ENCODE results near the gene PLEK. TPM values are rescaled to one million over a fixed set of nuclear protein-coding genes. Genes with fewer than 3 reads are reported as not detected.

The PLEK gene
- total and polyA plus RNA-seq, 9 of the 15 experiments (the other 6 are each of a cell fraction or from before 2014, with no cell fraction given): 0.14 to 1.2 (median 0.36) TPM

- FAIRE-seq: no peak
- in situ Hi-C loops (cut with MboI): no loop called here
- WGBS (ENCODE audit: insufficient coverage, low coverage, missing lambda C conversion rate): 27% methylated on average over 1 of the region's 1 CpG
Observed at GRCh38 chr2:68336192-68336591, 28.9 kb upstream of the PLEK start.

GRCh38 chr2:68340226-68341061, 24.6 kb upstream of the PLEK start:
- intact Hi-C loops (cut with micrococcal nuclease) (no loop called here), in situ Hi-C loops (cut with MboI) (no loop called here)
- WGBS (ENCODE audit: insufficient coverage, low coverage, missing lambda C conversion rate): 27% methylated on average over 5 of the region's 5 CpGs
- TF ChIP-seq ZBTB8A (IDR thresholded peaks at IDR 0.05; ENCODE audit: partially characterized antibody) (no peak), RFX1 (IDR thresholded peaks at IDR 0.05) (peak; percentile 50)
- H3K9me3 ChIP-seq (replicated peaks; ENCODE audit: control insufficient read depth, insufficient read depth, low read depth, low read length): no peaks in the 10 kb centered on the region
- H3K9me1 ChIP-seq (ENCODE audit: control insufficient read depth, insufficient read depth, low read length): no peaks in the 10 kb centered on the region
- POLR2A ChIA-PET: interaction anchor here (0.6 kb wide), 1 partner anchor 1814 kb away, joined by 3 read pairs; no protein-coding TSS in a partner anchor
- H3K4me1 ChIP-seq (replicated peaks in 1 of 2; ENCODE audit: control insufficient read depth in 2 of 2, insufficient read depth in 2 of 2, low read length in 2 of 2): no peaks in the 10 kb centered on the region; a peak in 2 of 5 replicates
- CTCF ChIA-PET (ENCODE audit: low intra/inter-chr PET ratio): no interaction called here
- H3K9ac ChIP-seq (ENCODE audit: insufficient read depth in 1 of 2, low read depth in 2 of 2, low read length in 2 of 2): no peak overlapping the region
- no peaks in the 10 kb centered on the region for H3K36me3 ChIP-seq (ENCODE audit: control insufficient read depth, insufficient read depth, low read length)
- ATAC-seq: no peak
- H3K27ac ChIP-seq (ENCODE audit: extremely low read depth, low read depth, low read length): no peak overlapping the region
- no TSS peak for BruUV-seq (replicated peaks)
- DNase-seq (ENCODE audit: extremely low read depth in 1 of 4, low spot score in 3 of 4): no peak
- no peaks in the 10 kb centered on the region for H3K27me3 ChIP-seq (ENCODE audit: control insufficient read depth in 2 of 2, insufficient read depth in 2 of 2, low read length in 2 of 2)
- H3K4me3 ChIP-seq: no peak overlapping the region
- H4K20me1 ChIP-seq (replicated peaks; ENCODE audit: control insufficient read depth, insufficient read depth, low read length): no peaks in the 10 kb centered on the region
- no peaks in the 10 kb centered on the region for H3K79me2 ChIP-seq (ENCODE audit: control insufficient read depth, insufficient read depth, low read length)
- FAIRE-seq: no peak
- H2AFZ ChIP-seq (ENCODE audit: low read depth, low read length): no peak overlapping the region
- H3K4me2 ChIP-seq (ENCODE audit: insufficient read depth, low read length): no peak overlapping the region

More at GRCh38 chr2:68336192-68336591, 28.9 kb upstream of the PLEK start:
- no peak overlapping the region for H3K4me3 ChIP-seq
- H3K9me3 ChIP-seq (replicated peaks; ENCODE audit: control insufficient read depth, insufficient read depth, low read depth, low read length): no peaks in the 10 kb centered on the region
- no peaks in the 10 kb centered on the region for H3K9me1 ChIP-seq (ENCODE audit: control insufficient read depth, insufficient read depth, low read length)
- TF ChIP-seq FOSL1 (tag; conservative IDR thresholded peaks at IDR 0.05) (peak; percentile 65), ZNF561 (CRISPR knock-in tag; conservative IDR thresholded peaks at IDR 0.05) (no peak), ZNF347 (CRISPR knock-in tag; IDR thresholded peaks at IDR 0.05; ENCODE audit: low read depth) (no peak), TEAD4 (IDR thresholded peaks at IDR 0.05; ENCODE audit: low read length) (peak; percentile 18; the same call in 1 of the 2 replicates), TEAD4 (CRISPR knock-in tag; IDR thresholded peaks at IDR 0.05; ENCODE audit: borderline replicate concordance) (no peak), MEIS2 (IDR thresholded peaks at IDR 0.05; ENCODE audit: partially characterized antibody) (peak; percentile 6)
- H4K20me1 ChIP-seq (replicated peaks; ENCODE audit: control insufficient read depth, insufficient read depth, low read length): no peaks in the 10 kb centered on the region
- H3K9ac ChIP-seq (ENCODE audit: insufficient read depth in 1 of 2, low read depth in 2 of 2, low read length in 2 of 2): no peak overlapping the region
- H3K27ac ChIP-seq (ENCODE audit: extremely low read depth, low read depth, low read length): no peak overlapping the region
- H3K79me2 ChIP-seq (ENCODE audit: control insufficient read depth, insufficient read depth, low read length): no peaks in the 10 kb centered on the region
- no peak for DNase-seq (ENCODE audit: extremely low read depth in 1 of 4, low spot score in 3 of 4)
- H3K4me1 ChIP-seq (replicated peaks in 1 of 2; ENCODE audit: control insufficient read depth in 2 of 2, insufficient read depth in 2 of 2, low read length in 2 of 2): no peaks in the 10 kb centered on the region; a peak in 1 of 5 replicates
- no peak overlapping the region for H2AFZ ChIP-seq (ENCODE audit: low read depth, low read length)
- no peak overlapping the region for H3K4me2 ChIP-seq (ENCODE audit: insufficient read depth, low read length)
- no peaks in the 10 kb centered on the region for H3K27me3 ChIP-seq (ENCODE audit: control insufficient read depth in 2 of 2, insufficient read depth in 2 of 2, low read length in 2 of 2)
- no peaks in the 10 kb centered on the region for H3K36me3 ChIP-seq (ENCODE audit: control insufficient read depth, insufficient read depth, low read length)
- no peak for ATAC-seq
- CTCF ChIA-PET (ENCODE audit: low intra/inter-chr PET ratio): no interaction called here
- POLR2A ChIA-PET: no interaction called here
- no TSS peak for BruUV-seq (replicated peaks)
- intact Hi-C loops (cut with micrococcal nuclease): no loop called here
